PC-3 (cell line): ENCODE data around the gene ZNF699. TPM values are rescaled to one million over a fixed set of nuclear protein-coding genes. Genes with fewer than 3 reads are reported as not detected.

Experiments used
- ATAC-seq: fragments of 200-7000 bp; cut with Tn5 transposase; 2 replicates; pipeline ENCODE4 v1.9.1; 2020; ENCODE audit warnings: mild to moderate bottlenecking, moderate library complexity
- BruUV-seq: library from RNA; stranded (reverse); fragments of 400-500 nt; replicated peaks from 2 replicates; lab custom pipeline; 2021; lab: Mats Ljungman, UMichigan
- CTCF ChIA-PET: fragments of 300-600 bp; sonication (Branson Sonifier 250); formaldehyde crosslinking; loops from one replicate; lab custom pipeline; 2022; ENCODE audit warnings: antibody characterized with exemption; lab: Charles Lee
- POLR2A ChIA-PET: fragments of 300-600 bp; sonication (Branson Sonifier 250); formaldehyde crosslinking; loops from one replicate; lab custom pipeline; 2022; ENCODE audit warnings: antibody characterized with exemption; ENCODE audit not compliant: unreplicated experiment; lab: Charles Lee
- DNase-seq: peaks from one replicate; pipeline ENCODE4 v3.0.0-alpha.2; 2015
- H2AFZ ChIP-seq: fragments of 300-600 bp; sonication (generic); 2 replicates; pipeline ENCODE4 v1.6.0; 2016; ENCODE audit warnings: antibody characterized with exemption, low read length
- H3F3A ChIP-seq: fragments of 300-600 bp; sonication (generic); one replicate; pipeline ENCODE4 v1.6.0; 2017; ENCODE audit warnings: antibody characterized with exemption, low read length, control low read depth, mild to moderate bottlenecking; ENCODE audit not compliant: unreplicated experiment
- H3K27ac ChIP-seq: fragments of 300-600 bp; sonication (generic); 2 replicates; pipeline ENCODE4 v1.5.1; 2016; ENCODE audit warnings: mild to moderate bottlenecking, low read length
- H3K27me3 ChIP-seq: fragments of 300-600 bp; sonication (generic); 2 replicates; pipeline ENCODE4 v1.6.1; 2016; ENCODE audit warnings: low read length, mixed read lengths
- H3K36me3 ChIP-seq: fragments of 300-600 bp; sonication (generic); 2 replicates; pipeline ENCODE4 v1.6.1; 2016; ENCODE audit warnings: low read depth, mixed run types, low read length, mixed read lengths
- H3K4me1 ChIP-seq: fragments of 300-600 bp; sonication (generic); 2 replicates; pipeline ENCODE4 v1.5.1; 2016; ENCODE audit warnings: low read length; ENCODE audit not compliant: insufficient read depth
- H3K4me2 ChIP-seq: fragments of 300-600 bp; sonication (generic); 2 replicates; pipeline ENCODE4 v1.6.0; 2016; ENCODE audit warnings: low read length
- H3K4me3 ChIP-seq: fragments of 300-600 bp; sonication (generic); 2 replicates; pipeline ENCODE4 v1.5.1; 2016; ENCODE audit warnings: mild to moderate bottlenecking, low read length, mixed read lengths
- H3K79me2 ChIP-seq: fragments of 300-600 bp; sonication (generic); 2 replicates; pipeline ENCODE4 v1.6.1; 2017; ENCODE audit warnings: low read length, mixed read lengths
- H3K9ac ChIP-seq: fragments of 300-600 bp; sonication (generic); 2 replicates; pipeline ENCODE4 v1.6.0; 2016; ENCODE audit warnings: mild to moderate bottlenecking, low read length
- H3K9me2 ChIP-seq: fragments of 300-600 bp; sonication (generic); replicated peaks from 2 replicates; pipeline ENCODE4 v1.6.1; 2016; ENCODE audit warnings: mixed run types, low read length, mixed read lengths
- H3K9me3 ChIP-seq: fragments of 300-600 bp; sonication (generic); 2 replicates; pipeline ENCODE4 v1.6.1; 2016; ENCODE audit warnings: low read length, mixed read lengths
- H4K20me1 ChIP-seq: fragments of 300-600 bp; sonication (generic); 2 replicates; pipeline ENCODE4 v1.6.1; 2016; ENCODE audit warnings: low read length, mixed read lengths
- EZH2 ChIP-seq: fragments of 300-600 bp; sonication (generic); IDR thresholded peaks from one replicate; pipeline ENCODE4 v1.6.1; 2017; ENCODE audit warnings: antibody characterized with exemption, mild to moderate bottlenecking, low read length; ENCODE audit not compliant: unreplicated experiment
- EZH2phosphoT487 ChIP-seq: fragments of 300-600 bp; sonication (generic); IDR thresholded peaks from 2 replicates; pipeline ENCODE4 v1.6.1; 2018; ENCODE audit warnings: mild to moderate bottlenecking, antibody characterized with exemption, low read length, borderline replicate concordance
- intact Hi-C: fragments of 100-400 bp; cut with micrococcal nuclease; formaldehyde crosslinking; loops from 2 replicates; pipeline ENCODE4 v1.9.0; 2023
- total RNA-seq: library from RNA; depleted of rRNA; stranded (reverse); fragments of >200 nt; gene quantifications from 2 replicates; pipeline ENCODE4 v1.2.3, GENCODE V29; 2014; rRNA removed
- TF ChIP-seq, protein P1 (sequence below): fragments of 300-600 bp; sonication (generic); conservative IDR thresholded peaks from 2 replicates; pipeline ENCODE4 v1.5.1; 2017; ENCODE audit warnings: antibody characterized with exemption, low read depth, mild to moderate bottlenecking, low read length

ZNF699 gene
- total RNA-seq, 1 experiment from 2014 or later: 30.9 TPM

GRCh38 chr19:9251236-9251635 lies 58.4 kb downstream of the ZNF699 start:
- Histone ChIP-seq H3K9me3 (peaks cover 14% of the 10 kb centered on the region; the same call in 1 of the 2 replicates), H3K79me2 (no peaks in the 10 kb centered on the region), H3K36me3 (no peaks in the 10 kb centered on the region), H3K4me2 (no peak overlapping the region), H3K4me1 (no peaks in the 10 kb centered on the region), H3K9ac (no peak overlapping the region), H4K20me1 (no peaks in the 10 kb centered on the region), H3K9me2 (no peaks in the 10 kb centered on the region), H2AFZ (no peak overlapping the region), H3K27me3 (no peaks in the 10 kb centered on the region), H3K27ac (no peak overlapping the region), H3K4me3 (no peak overlapping the region), H3F3A (no peaks in the 10 kb centered on the region)
- POLR2A ChIA-PET: no interaction called here
- CTCF ChIA-PET: no interaction called here
- TF ChIP-seq EZH2phosphoT487 (no peak), EZH2 (no peak)
- TF ChIP-seq, protein P1, sequence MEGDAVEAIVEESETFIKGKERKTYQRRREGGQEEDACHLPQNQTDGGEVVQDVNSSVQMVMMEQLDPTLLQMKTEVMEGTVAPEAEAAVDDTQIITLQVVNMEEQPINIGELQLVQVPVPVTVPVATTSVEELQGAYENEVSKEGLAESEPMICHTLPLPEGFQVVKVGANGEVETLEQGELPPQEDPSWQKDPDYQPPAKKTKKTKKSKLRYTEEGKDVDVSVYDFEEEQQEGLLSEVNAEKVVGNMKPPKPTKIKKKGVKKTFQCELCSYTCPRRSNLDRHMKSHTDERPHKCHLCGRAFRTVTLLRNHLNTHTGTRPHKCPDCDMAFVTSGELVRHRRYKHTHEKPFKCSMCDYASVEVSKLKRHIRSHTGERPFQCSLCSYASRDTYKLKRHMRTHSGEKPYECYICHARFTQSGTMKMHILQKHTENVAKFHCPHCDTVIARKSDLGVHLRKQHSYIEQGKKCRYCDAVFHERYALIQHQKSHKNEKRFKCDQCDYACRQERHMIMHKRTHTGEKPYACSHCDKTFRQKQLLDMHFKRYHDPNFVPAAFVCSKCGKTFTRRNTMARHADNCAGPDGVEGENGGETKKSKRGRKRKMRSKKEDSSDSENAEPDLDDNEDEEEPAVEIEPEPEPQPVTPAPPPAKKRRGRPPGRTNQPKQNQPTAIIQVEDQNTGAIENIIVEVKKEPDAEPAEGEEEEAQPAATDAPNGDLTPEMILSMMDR: no peak
- ATAC-seq: no peak
- intact Hi-C loops: no loop called here
- DNase-seq: peak; percentile 57
- no TSS peak for BruUV-seq

DNA sequence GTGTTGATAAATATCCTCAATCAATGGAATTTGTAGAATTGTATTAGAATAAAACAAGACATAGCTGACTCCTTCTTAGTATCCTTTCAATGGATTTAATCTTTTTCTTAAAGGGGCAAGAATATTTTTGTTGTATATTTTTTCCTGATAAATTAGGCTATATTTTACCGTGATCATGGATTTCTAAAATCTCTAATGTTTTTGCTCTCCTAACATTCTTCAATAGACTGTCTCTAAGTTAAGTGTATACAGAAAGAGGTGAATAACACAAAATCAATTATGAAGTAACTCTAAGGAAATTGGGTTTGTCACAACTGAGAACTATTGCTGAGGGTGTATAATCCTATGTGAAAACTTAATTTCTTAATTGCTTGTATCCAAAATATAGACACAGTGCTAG lies 59.0 kb downstream of the ZNF699 start, which contains the start of gene OR7E24:
TSS of gene OR7E24 (plus strand) at position 301 of the 400 bp plus-strand sequence. CDS start 114 bp downstream, outside the sequence.
- intact Hi-C loops: no loop called here
- Histone ChIP-seq H3K9me3 (peaks cover 14% of the 10 kb centered on the region; the same call in 1 of the 2 replicates), H3K27me3 (no peaks in the 10 kb centered on the region), H2AFZ (no peak within 1 kb of the TSS), H3K36me3 (no peaks in the 10 kb centered on the region), H3K4me1 (no peaks in the 10 kb centered on the region), H3K27ac (no peak within 1 kb of the TSS), H3F3A (no peaks in the 10 kb centered on the region), H4K20me1 (no peaks in the 10 kb centered on the region), H3K4me3 (no peak within 1 kb of the TSS), H3K4me2 (no peak within 1 kb of the TSS), H3K9ac (no peak within 1 kb of the TSS), H3K79me2 (no peaks in the 10 kb centered on the region), H3K9me2 (no peaks in the 10 kb centered on the region)
- ATAC-seq: no peak
- no TSS peak for BruUV-seq
- no peak for DNase-seq
- ChIA-PET POLR2A (no interaction called here), CTCF (no interaction called here)
- TF ChIP-seq EZH2phosphoT487: no peak
- no peak for TF ChIP-seq EZH2
- TF ChIP-seq, protein P1: no peak

Other genes starting within 250 kb of the ZNF699 start
- gene OR1M1, start 222.8 kb downstream of the ZNF699 start, total RNA-seq: not detected in 2 replicates
- gene OR7G2, start 202.4 kb downstream of the ZNF699 start, total RNA-seq: not detected in 2 replicates
- gene OR7G1, start 194.1 kb downstream of the ZNF699 start, total RNA-seq: not detected in 2 replicates
- not detected in 2 replicates for gene OR7G3, start 182.9 kb downstream of the ZNF699 start, total RNA-seq
- 34.7 and 41.2 TPM in 2 replicates for gene ZNF317, start 169.4 kb downstream of the ZNF699 start, total RNA-seq
- gene OR7D2, start 130.9 kb downstream of the ZNF699 start, total RNA-seq: 0.07 TPM in 1 of 2 replicates, not detected in the other
- not detected in 2 replicates for gene OR7D4, start 90.2 kb downstream of the ZNF699 start, total RNA-seq
- gene OR7E24, start 58.9 kb downstream of the ZNF699 start, total RNA-seq: not detected in 2 replicates
- gene ZNF559, start 14.3 kb upstream of the ZNF699 start, total RNA-seq: 13.1 and 20.1 TPM in 2 replicates
- 1.3 and 1.4 TPM in 2 replicates for gene ZNF177, start 53.2 kb upstream of the ZNF699 start, total RNA-seq
- gene ZNF266, start 125.7 kb upstream of the ZNF699 start, total RNA-seq: 31.9 and 32.8 TPM in 2 replicates
- not detected in 2 replicates for gene ZNF560, start 188.8 kb upstream of the ZNF699 start, total RNA-seq
- gene ZNF426, start 228.8 kb upstream of the ZNF699 start, total RNA-seq: 8.2 and 9.7 TPM in 2 replicates